HG03575 (cell line): ENCODE results near the gene GSX2.
"Not testable (repeated sequence)": the region's sequence is repeated elsewhere in the genome, so short reads cannot be mapped to it uniquely, and the experiment has no call there.

Source experiments
- ATAC-seq: cut with Tn5 transposase; IDR thresholded peaks from one replicate; pipeline ENCODE4 v1.9.1; 2021; ENCODE audit not compliant: unreplicated experiment, insufficient number of reproducible peaks, low FRiP score; ENCODE audit errors: extremely low read depth

The GSX2 gene

DNA sequence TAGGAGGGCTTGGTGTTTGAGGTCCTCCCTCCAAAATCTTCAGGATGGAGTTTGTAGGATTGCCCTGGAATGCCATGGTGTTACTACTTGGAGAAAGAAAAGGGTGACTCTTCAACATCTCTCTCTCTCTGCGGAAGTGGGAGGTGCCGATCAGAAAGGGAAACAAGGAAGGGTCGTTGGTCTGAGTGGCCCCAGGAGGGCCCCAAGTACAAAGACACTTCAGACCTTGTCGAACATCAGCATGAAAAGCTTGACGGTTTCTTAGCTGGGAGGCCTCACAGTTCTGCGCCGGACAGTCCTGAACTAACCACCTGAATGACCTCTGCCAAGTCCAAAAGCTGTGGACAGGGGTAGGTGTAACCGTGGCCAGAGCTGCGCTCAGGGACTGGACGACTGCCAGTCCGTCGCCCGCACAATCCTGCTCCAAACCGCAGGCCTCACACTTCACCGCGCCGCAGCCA, 646 bp upstream of the GSX2 start:
- no peak for ATAC-seq

DNA sequence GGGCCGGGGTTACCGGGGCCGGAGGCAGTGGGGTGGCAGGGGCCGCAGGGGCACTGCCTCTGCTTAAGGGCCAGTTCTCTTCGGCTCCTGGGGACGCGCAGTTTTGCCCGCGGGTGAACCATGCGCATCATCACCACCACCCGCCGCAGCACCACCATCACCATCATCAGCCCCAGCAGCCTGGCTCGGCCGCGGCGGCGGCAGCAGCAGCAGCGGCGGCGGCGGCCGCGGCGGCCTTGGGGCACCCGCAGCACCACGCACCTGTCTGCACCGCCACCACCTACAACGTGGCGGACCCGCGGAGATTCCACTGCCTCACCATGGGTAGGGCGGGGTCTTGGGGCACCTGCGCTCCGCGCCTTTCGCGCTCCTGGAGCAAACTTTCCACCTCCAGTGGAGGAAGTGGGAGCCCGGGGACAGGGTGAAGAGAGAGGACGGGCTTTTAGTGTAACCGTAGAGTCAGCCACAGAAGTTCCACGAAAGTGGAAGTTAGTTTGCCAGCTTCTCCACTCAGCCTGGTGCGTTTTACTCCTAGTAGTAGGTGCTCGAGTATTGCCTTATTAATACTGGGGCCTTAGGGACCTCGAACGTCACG, 729 bp downstream of the GSX2 start:
- no peak for ATAC-seq

DNA sequence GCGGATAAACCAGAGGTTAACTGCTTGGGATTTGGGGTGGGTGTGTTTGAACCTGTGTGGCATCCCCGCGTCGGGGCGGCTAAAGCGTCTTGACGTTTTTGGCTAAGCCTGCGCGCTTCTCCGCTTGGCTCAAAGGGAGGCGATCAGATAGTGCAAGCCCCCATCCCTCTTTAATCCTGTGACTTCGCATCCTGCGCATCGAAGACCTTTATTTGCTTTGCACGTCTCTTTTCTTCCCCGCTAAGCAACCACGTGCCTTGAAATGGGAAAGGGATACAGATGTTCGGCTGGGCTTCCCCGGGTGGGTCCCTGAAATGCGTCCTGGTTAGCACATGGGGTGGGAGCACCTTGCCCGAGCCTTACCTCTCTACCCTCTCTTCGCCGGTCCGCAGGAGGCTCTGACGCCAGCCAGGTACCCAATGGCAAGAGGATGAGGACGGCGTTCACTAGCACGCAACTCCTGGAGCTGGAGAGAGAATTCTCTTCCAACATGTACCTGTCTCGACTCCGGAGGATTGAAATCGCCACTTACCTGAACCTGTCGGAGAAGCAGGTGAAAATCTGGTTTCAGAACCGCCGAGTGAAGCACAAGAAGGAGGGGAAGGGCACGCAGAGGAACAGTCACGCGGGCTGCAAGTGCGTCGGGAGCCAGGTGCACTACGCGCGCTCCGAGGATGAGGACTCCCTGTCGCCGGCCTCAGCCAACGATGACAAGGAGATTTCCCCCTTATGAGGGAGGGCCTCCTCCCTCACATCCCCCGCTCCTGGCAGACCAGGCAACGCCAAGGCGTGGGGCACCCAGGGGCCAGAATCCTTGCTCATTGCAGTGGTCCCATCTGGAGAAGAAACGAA, 1.5 kb downstream of the GSX2 start:
- ATAC-seq = no peak

- ATAC-seq = no peak
Observed at GRCh38 chr4:54102531-54103106, 2.7 kb downstream of the GSX2 start.

DNA sequence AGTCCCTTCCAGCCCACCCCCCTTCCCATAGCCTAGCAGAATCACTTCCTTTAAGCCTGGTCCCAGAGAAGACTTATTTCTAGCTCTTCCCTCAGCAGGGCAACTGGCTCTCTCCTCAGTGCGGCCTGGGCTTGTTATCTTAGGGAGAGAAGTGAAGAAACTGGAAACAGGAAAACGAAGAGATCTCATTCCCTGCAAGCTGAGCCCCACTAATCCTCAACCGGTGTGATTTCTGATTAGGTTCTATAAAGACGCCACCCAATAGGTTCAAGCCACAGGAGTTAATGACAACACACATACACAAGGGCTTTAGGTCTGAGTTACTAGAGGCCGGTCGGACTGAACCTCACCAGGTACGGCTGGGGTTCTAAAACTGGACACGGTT, 3.2 kb downstream of the GSX2 start:
- ATAC-seq = no peak

DNA sequence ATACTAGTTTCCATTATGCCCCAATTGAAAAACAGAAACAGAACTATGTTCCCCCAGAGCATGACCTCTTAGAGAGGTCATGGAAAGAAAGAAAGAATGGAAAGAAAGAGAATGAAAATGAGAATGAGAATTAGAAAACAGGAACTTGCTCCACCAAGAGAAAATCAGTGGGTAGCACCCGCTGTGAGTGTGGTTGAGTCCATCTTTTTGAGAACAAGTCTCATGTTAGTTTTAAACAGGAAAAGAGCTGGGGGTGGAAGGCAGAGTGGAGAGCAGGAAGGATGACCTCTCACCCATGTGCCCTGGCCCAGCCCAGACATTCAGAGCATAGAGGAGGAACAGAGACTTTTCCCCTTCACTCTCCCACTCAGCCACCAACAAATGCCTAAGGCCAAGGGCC, 4.9 kb downstream of the GSX2 start:
- no peak for ATAC-seq

DNA sequence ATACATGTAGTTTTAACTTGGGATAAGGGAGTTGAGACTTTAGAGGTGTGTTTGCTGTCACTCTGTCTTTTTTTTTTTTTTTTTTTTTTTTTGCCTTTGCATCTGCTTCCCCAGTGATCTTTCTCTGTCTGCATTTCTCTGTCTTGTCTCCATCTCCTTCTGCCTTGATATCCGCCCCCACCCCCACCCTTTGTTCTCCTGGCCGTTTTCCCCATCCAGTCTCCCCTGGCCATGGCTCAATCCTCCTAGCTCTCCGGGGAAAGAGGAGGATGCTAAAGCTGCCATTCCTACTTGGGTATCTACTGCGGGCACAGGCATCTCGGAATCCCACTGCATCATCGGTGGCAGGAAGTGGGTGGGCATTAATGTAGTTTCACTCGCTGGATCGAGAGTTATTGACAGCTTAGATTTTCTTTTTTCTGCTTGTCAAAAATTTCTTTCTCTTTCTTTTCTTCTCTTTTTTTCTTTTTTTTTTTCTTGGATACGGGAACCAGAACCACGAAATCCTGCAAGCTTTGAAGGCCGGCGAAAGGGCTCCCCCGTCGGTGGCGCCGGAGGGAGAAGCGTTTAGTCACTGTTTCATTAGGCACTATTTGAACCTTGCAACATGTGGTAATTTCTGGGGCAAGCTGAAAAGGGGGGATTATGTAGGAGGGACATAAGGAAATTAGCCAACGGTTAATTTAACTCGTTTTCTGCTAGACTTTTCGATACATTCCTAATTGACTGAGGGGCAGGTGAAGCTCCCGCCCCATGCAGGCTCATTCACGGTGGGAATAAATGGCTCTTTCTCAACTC, 8.2 kb downstream of the GSX2 start:
- no peak for ATAC-seq

DNA sequence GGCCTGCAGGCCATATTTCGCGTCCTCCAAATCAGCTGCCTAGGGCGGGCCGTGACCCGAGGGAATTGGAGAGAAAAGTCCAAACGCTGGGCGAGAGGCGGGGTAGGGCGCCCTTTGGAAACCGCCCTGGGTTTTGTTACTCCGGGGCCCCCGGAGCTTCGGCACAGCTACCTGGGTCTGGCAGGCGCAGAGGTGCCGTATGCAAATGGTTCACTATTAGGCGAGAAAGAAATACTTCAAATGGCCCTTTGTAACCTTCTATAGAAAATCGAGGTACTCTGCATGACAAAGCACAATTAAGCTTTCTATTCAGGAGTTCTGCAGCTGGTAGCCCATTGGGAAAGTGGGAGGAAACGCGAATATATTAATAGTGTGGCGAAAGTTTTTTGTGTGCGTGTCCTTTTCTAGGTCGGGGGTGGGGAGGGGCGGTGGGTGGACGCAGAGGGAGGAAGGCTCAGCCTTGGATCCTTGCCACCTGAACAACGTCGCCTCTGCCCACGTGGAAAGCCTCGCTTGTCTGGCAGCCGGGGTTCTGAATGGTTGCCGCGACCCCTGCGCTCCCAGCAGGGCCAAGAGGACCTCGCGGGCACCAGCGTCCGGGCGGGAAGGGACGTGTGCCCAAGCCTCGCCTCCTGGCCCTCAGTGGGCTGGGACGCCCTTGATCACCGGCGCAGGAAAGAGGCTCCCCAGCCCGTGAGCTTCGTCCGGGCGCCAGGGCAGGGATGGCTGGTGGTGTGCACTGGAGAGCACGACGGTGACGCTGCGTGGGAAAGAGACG, 9.5 kb downstream of the GSX2 start:
- no peak for ATAC-seq

GRCh38 chr4:54110019-54110416, 10.1 kb downstream of the GSX2 start:
- no peak for ATAC-seq

- not testable (repeated sequence) for ATAC-seq
Observed at GRCh38 chr4:54113206-54113605, 13.2 kb downstream of the GSX2 start.

GRCh38 chr4:54116246-54116645, 16.3 kb downstream of the GSX2 start:
- ATAC-seq = not testable (repeated sequence)

DNA sequence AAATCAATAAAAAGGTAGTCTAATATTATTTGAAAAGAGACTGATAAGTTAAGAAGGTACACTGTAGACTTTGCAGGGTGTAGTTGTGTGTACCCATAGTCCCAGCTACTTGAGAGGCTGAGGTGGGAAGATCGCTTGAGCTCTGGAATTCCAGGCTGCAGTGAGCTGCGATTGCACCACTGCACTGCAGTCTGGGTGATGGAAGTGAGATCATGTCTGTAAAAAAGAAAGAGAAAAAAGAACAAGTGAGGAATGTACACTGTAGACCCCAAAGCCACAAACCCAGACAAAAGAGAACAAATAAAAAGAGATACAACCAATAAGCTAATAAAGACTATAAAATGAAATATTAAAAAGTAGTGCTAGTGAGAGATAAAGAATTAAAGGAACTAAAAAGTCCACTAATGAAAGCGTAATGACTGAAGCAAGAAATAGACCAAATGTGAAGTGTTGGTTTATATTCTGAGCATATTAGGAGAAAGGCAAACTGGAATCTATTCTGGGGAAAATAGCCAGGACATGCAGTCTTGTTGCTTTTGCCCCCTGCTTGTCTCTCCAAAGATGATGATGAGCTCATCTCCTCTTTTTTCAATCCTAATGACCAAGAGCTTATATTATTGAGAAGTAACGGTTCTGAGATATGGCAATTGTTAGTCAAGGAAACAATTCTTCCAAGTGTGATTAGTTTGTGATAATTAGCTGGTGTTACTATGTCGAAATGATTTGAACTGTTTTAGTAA, 19.1 kb downstream of the GSX2 start:
- ATAC-seq = no peak

DNA sequence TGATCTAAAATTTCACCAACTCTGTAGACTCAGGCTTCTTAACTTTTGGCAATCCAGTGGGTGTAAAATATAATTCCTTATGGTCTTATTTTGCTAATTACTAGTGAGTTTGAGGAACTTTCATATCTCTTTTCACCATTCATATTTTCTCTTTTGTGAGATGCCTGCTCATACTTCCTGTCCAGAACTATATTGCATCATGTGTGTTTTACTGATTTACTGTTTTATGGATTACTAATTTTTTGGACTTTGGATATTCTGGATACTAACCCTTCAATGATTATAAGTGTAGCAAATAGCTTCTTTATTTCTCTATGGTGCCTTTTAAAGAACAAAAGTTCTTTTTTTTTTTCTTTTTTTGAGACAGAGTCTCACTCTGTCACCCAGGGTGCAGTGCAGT, 20.6 kb downstream of the GSX2 start:
- no peak for ATAC-seq

DNA sequence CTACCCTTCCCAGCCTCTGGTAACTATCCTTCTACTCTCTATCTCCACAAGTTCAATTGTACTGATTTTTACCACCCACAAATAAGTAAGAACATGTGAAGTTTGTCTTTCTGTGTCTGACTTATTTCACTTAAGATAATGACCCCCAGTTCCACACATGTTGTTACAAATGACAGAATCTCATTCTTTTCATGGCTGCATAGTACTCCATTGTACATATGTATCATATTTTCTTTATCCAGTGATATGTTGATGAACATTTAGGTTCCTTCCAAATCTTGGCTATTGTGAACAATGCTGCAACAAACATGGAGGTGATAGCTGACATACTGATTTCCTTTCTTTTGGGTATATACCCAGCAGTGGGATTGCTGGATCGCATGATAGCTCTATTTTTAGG, 27.7 kb downstream of the GSX2 start:
- ATAC-seq = no peak

DNA sequence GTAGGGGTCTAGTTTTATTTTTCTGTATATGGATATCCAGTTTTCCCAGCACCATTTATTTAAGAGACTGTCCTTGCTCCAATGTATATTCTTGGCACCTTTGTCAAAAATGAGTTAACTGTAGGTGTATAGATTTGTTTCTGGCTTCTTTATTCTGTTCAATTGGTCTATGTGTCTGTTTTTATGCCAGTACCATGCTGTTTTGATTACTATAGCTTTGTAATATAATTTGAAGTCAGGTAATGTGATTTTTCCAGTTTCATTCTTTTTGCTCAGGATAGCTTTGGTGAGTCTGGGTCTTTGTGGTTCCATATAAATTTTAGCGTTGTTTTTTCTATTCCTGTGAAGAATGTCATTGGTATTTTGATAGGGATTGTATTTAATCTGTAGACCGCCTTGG, 28.7 kb downstream of the GSX2 start:
- not testable (repeated sequence) for ATAC-seq

GRCh38 chr4:54139332-54139731, 39.4 kb downstream of the GSX2 start:
- ATAC-seq = no peak

DNA sequence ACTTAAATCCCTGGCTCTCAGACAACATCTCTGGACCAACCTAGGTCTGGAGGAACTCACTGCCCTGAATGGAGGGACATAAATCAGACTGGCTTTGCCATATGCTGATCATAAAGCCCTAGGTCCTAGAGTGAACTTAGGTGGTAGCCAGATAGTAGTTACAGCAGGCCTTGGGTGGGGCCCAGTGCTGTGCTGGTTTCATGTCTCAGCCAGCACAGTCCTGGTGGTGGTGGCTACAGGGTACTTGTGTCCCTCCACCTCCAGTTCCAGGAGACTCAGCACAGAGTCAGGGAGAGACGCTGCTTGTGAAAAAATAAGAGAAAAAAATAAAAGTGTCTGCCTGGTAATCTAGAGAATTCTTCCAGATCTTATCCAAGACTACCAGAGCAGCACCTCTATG, 40.3 kb downstream of the GSX2 start:
- ATAC-seq = no peak

DNA sequence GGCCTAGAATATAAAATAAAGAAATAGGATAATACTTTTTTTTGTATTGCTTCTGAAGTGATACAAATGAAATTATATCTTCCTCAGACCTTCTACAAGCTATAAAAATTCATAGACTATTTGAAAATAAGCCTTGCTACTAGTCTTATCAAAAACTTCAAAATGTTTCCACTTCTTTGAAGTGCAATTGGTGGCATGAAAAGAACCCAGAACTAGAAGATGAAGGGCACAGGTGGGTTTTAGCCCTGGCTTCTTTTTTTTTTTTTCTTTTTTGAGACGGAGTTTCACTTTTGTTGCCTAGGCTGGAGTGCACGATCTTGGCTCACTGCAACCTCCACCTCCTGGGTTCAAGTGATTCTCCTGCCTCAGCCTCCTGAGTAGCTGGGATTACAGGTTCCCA, 44.2 kb downstream of the GSX2 start:
- no peak for ATAC-seq
